GM18867 (cell line): Measurements from ENCODE around the gene ADGRD2.

Experiments used
- ATAC-seq: cut with Tn5 transposase; IDR thresholded peaks from one replicate; pipeline ENCODE4 v1.9.1; 2021; ENCODE audit warnings: mild to moderate bottlenecking, moderate library complexity; ENCODE audit not compliant: unreplicated experiment

Gene ADGRD2

GRCh38 chr9:124506931-124507879 lies 57.0 kb downstream of the ADGRD2 start, which contains the start of gene NR5A1:
Gene NR5A1 (minus strand): TSS chr9:124507399. CDS start chr9:124503395, 4,004 bp downstream.
- ATAC-seq, result no peak

- no peak for ATAC-seq
Observed at GRCh38 chr9:124507880-124508423, 57.7 kb downstream of the ADGRD2 start.

- no peak for ATAC-seq
Observed at GRCh38 chr9:124510650-124511425, 60.6 kb downstream of the ADGRD2 start.

GRCh38 chr9:124511426-124511840 lies 61.2 kb downstream of the ADGRD2 start:
- no peak for ATAC-seq

- no peak for ATAC-seq
Observed at GRCh38 chr9:124511891-124512805, 61.9 kb downstream of the ADGRD2 start.

- no peak for ATAC-seq
Observed at GRCh38 chr9:124512806-124513204, 62.6 kb downstream of the ADGRD2 start.

GRCh38 chr9:124513376-124513994 lies 63.2 kb downstream of the ADGRD2 start:
- ATAC-seq, result no peak

GRCh38 chr9:124514125-124514524 lies 63.9 kb downstream of the ADGRD2 start:
- no peak for ATAC-seq

GRCh38 chr9:124514874-124515273 lies 64.6 kb downstream of the ADGRD2 start:
- ATAC-seq, result no peak

GRCh38 chr9:124517600-124517999 lies 67.3 kb downstream of the ADGRD2 start:
- no peak for ATAC-seq

GRCh38 chr9:124518116-124518515 lies 67.9 kb downstream of the ADGRD2 start:
- ATAC-seq, result no peak

GRCh38 chr9:124520206-124520596 lies 70.0 kb downstream of the ADGRD2 start:
- no peak for ATAC-seq

GRCh38 chr9:124521142-124521541 lies 70.9 kb downstream of the ADGRD2 start:
- no peak for ATAC-seq

GRCh38 chr9:124522121-124523098 lies 72.2 kb downstream of the ADGRD2 start:
- ATAC-seq, result no peak

GRCh38 chr9:124526174-124526573 lies 75.9 kb downstream of the ADGRD2 start:
- no peak for ATAC-seq

GRCh38 chr9:124527781-124528180 lies 77.5 kb downstream of the ADGRD2 start:
- ATAC-seq, result no peak
